ENCODE data around the gene POMGNT1.
"Not testable (repeated sequence)": the region's sequence is repeated elsewhere in the genome, so short reads cannot be mapped to it uniquely, and the experiment has no call there.

POMGNT1 gene
- long read RNA-seq, partial matches to known transcripts, result 8 of 12 reads
- long read RNA-seq, other reads (novel, unspliced or antisense), result 1 of 12 reads

DNA sequence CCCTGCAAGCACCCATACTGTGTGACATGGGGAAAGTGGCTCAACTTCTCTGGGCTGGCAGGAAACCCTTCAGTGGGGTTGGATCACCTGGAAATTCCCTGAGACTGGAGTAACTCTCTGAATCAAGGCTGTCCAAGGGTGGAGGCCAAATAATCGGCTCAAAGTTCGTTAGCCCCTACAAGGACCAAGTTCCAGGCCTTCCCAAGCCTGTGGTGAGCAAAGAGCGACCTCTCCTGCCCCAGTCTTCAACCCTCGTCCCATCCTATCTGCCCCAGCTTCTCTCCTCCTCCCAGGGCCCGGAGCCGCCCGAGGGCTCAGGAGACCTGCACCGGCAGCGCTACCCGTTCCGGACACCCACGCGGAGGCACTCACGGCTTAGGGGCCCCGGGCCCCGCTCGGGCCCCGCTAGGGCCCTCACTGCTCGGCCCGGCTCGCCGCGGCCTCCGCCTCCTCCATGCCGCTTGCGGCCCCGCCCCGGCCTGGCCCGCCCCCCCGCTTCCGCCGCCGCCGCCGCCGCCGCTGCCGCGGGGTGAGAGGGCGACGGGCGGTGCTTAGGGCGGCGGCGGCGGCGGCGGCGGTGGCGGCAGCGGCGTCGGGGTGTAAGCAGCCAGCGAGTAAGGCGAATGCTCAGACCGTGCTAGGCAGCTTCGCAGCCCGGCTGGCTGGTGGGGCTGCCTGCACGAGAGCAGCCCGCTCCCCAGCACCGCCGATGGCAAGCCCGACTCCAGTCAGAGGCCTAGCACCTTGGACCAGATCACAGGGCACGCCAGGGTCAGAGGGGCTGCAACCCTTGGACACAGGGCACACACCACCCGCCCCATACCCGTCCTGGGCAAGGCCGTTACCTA, at the start of gene POMGNT1:
POMGNT1 (minus strand) TSS at position 471 of the 848 bp plus-strand sequence. CDS start 613 bp downstream, outside the sequence.
- Histone ChIP-seq H3K4me3 (replicated peaks; ENCODE audit: insufficient read depth, low read length) (peak within 1 kb of the TSS; percentile 82), H3K27ac (replicated peaks) (peak within 1 kb of the TSS; percentile 64), H3K27me3 (ENCODE audit: insufficient read depth, poor library complexity, severe bottlenecking) (no peaks in the 10 kb centered on the region)
- TF ChIP-seq, protein P1, sequence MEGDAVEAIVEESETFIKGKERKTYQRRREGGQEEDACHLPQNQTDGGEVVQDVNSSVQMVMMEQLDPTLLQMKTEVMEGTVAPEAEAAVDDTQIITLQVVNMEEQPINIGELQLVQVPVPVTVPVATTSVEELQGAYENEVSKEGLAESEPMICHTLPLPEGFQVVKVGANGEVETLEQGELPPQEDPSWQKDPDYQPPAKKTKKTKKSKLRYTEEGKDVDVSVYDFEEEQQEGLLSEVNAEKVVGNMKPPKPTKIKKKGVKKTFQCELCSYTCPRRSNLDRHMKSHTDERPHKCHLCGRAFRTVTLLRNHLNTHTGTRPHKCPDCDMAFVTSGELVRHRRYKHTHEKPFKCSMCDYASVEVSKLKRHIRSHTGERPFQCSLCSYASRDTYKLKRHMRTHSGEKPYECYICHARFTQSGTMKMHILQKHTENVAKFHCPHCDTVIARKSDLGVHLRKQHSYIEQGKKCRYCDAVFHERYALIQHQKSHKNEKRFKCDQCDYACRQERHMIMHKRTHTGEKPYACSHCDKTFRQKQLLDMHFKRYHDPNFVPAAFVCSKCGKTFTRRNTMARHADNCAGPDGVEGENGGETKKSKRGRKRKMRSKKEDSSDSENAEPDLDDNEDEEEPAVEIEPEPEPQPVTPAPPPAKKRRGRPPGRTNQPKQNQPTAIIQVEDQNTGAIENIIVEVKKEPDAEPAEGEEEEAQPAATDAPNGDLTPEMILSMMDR (IDR thresholded peaks at IDR 0.05; ENCODE audit: insufficient read depth, low read length), result no peak
- no peak for TF ChIP-seq SPI1 (IDR thresholded peaks at IDR 0.05; ENCODE audit: borderline replicate concordance, low read depth)
- peak; percentile 56; the same call in 1 of the 2 replicates for TF ChIP-seq POLR2AphosphoS5 (IDR thresholded peaks at IDR 0.05; ENCODE audit: low read depth)
- TF ChIP-seq, protein P2, sequence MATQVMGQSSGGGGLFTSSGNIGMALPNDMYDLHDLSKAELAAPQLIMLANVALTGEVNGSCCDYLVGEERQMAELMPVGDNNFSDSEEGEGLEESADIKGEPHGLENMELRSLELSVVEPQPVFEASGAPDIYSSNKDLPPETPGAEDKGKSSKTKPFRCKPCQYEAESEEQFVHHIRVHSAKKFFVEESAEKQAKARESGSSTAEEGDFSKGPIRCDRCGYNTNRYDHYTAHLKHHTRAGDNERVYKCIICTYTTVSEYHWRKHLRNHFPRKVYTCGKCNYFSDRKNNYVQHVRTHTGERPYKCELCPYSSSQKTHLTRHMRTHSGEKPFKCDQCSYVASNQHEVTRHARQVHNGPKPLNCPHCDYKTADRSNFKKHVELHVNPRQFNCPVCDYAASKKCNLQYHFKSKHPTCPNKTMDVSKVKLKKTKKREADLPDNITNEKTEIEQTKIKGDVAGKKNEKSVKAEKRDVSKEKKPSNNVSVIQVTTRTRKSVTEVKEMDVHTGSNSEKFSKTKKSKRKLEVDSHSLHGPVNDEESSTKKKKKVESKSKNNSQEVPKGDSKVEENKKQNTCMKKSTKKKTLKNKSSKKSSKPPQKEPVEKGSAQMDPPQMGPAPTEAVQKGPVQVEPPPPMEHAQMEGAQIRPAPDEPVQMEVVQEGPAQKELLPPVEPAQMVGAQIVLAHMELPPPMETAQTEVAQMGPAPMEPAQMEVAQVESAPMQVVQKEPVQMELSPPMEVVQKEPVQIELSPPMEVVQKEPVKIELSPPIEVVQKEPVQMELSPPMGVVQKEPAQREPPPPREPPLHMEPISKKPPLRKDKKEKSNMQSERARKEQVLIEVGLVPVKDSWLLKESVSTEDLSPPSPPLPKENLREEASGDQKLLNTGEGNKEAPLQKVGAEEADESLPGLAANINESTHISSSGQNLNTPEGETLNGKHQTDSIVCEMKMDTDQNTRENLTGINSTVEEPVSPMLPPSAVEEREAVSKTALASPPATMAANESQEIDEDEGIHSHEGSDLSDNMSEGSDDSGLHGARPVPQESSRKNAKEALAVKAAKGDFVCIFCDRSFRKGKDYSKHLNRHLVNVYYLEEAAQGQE (IDR thresholded peaks at IDR 0.05; ENCODE audit: insufficient replicate concordance, low read depth), result peak; percentile 10
- DNase-seq (ENCODE audit: low read depth in 1 of 2, low spot score in 1 of 2), result peak; percentile 39 to 45

DNA sequence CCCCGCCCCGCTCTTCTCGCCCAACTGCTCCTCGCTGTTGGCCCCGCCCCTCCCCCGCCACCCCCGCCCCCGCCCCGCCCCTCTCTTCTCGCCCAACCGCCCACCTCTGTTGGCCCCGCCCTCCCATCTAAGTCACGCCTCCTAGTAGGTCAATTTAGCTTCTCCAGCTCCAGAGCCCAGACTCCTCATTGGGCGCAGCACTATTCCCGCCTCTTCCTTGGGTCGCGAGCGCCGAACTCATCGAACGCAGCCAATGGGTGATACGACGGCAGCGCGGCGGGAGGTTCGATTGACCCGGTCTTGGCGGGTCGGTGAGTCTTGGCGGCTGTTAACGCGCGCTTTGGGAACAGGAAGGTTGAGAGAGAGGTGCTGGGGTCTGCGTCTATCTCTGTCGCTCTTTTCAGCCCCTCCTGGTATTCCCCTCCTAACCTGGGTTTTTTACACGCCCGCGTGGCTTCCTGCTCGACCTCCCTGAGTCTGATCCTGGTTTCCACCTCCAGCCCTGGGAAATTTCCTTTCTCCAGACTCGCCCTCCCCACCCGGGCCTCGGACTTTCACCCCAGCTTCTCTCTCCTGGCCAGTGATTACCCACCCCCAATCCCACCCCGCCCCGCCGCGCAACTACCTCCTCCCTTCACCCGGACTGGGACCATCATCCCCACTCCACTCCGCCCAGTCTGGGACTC, 49.3 kb upstream of the POMGNT1 start, which contains the start of gene RAD54L:
RAD54L (plus strand) TSS at position 328 of the 686 bp plus-strand sequence. CDS start 643 bp downstream, outside the sequence.
- H3K27me3 ChIP-seq (ENCODE audit: insufficient read depth, poor library complexity, severe bottlenecking), result no peaks in the 10 kb centered on the region
- peak; percentile 62 for TF ChIP-seq GABPA (IDR thresholded peaks at IDR 0.05; ENCODE audit: low read depth)
- TF ChIP-seq, protein P2 (IDR thresholded peaks at IDR 0.05; ENCODE audit: insufficient replicate concordance, low read depth), result no peak
- TF ChIP-seq POLR2AphosphoS5 (IDR thresholded peaks at IDR 0.05; ENCODE audit: low read depth), result peak; percentile 81
- no peak for TF ChIP-seq SPI1 (IDR thresholded peaks at IDR 0.05; ENCODE audit: borderline replicate concordance, low read depth)
- TF ChIP-seq, protein P1 (IDR thresholded peaks at IDR 0.05; ENCODE audit: insufficient read depth, low read length), result no peak
- peak; percentile 98 to 100 for DNase-seq (ENCODE audit: low read depth in 1 of 2, low spot score in 1 of 2)
- peak within 1 kb of the TSS; percentile 75 for H3K4me3 ChIP-seq (replicated peaks; ENCODE audit: insufficient read depth, low read length)
- peak within 1 kb of the TSS; percentile 92 for H3K27ac ChIP-seq (replicated peaks)

DNA sequence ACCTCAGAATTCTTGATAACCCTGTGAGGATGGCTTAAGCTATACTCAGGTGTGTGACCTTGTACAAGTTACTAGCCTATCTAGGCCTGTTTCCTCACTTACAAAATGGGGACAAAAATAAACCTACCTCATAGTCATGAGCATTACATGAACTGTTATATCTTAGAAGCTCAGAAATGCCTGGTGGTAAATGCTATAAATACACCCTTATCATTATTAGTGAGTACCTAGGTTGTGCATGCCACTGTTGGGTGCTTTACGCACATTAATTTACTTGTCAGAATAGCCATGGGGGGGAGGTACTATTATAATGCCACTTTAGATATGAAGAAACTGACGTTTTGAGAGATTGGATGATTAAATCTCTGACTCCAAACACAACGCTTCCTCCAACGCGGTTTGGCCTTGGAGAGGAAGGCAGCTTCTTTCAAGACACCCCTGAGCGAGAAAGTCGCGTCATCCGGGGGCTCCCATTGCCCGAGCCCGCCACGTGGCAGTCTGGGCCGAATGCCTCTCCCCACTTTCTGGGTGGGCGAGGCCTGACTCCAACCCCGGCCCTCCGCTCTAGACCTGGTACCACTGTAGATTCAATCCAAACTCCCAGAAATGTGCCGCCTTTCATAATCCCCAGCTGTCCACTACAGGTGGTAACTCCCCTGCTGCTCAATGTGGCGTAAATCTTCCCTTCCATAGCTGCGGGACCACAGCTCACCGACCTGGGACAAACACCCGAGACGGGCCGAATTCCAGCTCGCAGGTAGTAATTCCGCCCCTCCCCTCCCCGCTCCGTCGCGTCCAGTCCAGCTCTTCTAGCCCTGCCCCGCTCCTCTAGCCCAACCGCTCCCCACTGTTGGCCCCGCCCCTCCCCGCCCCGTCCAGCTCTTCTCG, 48.6 kb upstream of the POMGNT1 start:
- H3K27me3 ChIP-seq (ENCODE audit: insufficient read depth, poor library complexity, severe bottlenecking), result no peaks in the 10 kb centered on the region
- H3K27ac ChIP-seq (replicated peaks), result peak overlapping the region; percentile 77
- peak; percentile 59 to 88 for DNase-seq (ENCODE audit: low read depth in 1 of 2, low spot score in 1 of 2)
- peak overlapping the region; percentile 61 for H3K4me3 ChIP-seq (replicated peaks; ENCODE audit: insufficient read depth, low read length)
- TF ChIP-seq, protein P2 (IDR thresholded peaks at IDR 0.05; ENCODE audit: insufficient replicate concordance, low read depth), result no peak
- TF ChIP-seq SPI1 (IDR thresholded peaks at IDR 0.05; ENCODE audit: borderline replicate concordance, low read depth), result no peak
- no peak for TF ChIP-seq POLR2AphosphoS5 (IDR thresholded peaks at IDR 0.05; ENCODE audit: low read depth)
- TF ChIP-seq, protein P1 (IDR thresholded peaks at IDR 0.05; ENCODE audit: insufficient read depth, low read length), result no peak
- TF ChIP-seq GABPA (IDR thresholded peaks at IDR 0.05; ENCODE audit: low read depth), result no peak

DNA sequence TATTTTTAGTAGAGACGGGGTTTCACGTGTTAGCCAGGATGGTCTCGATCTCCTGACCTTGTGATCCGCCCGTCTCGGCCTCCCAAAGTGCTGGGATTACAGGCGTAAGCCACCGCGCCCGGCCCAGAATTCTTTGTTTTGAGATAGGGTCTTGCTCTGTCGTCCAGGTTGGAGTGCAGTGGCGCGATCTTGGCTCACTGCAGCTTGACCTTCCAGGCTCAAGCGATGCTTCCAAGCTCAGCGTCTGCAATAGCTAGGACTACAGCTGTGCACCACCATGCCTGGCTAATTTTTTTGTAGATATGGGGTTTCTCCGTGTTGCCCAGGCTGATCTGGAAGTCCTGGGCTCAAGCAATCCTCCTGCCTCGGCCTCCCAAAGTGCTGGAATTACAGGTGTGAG, 47.9 kb upstream of the POMGNT1 start:
- not testable (repeated sequence) for H3K4me3 ChIP-seq (replicated peaks; ENCODE audit: insufficient read depth, low read length); H3K27ac ChIP-seq (replicated peaks); H3K27me3 ChIP-seq (ENCODE audit: insufficient read depth, poor library complexity, severe bottlenecking); DNase-seq (ENCODE audit: low read depth in 1 of 2, low spot score in 1 of 2)

Data from HL-60 (cell line).